Measurements from ENCODE around the gene ILF2.
"Not testable (repeated sequence)": the region's sequence is repeated elsewhere in the genome, so short reads cannot be mapped to it uniquely, and the experiment has no call there.

Gene ILF2

GRCh38 chr1:153649137-153649862, 21.5 kb downstream of the ILF2 start:
- no peak for DNase-seq (ENCODE audit: low read depth)

DNA sequence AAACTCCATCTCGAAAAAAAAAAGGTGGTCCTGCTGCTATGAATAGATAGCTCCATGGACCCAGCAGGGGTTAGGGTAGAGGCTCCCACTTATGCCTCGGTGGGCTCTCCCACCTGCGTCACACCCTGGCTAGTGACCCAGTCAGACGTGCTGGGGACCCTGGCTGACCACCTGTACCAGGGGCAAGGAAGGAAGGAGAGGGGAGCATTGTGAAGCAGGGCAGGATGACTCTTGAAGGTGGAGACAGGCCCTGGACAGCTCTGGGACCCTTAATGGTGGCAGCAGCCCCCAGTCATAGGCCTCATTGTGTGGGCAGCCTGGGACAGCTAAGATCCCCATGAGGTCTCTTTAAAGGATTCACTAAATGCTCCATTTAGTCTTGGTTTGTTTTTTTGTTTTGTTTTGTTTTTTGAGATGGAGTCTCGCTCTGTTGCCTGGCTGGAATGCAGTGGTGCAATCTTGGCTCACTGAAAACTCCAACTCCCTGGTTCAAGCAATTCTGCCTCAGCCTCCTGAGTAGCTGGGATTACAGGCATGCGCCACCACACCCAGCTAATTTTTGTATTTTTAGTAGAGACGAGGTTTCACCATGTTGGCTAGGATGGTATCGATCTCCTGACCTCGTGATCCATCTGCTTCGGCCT, 22.7 kb downstream of the ILF2 start:
- DNase-seq (ENCODE audit: low read depth), result no peak

DNA sequence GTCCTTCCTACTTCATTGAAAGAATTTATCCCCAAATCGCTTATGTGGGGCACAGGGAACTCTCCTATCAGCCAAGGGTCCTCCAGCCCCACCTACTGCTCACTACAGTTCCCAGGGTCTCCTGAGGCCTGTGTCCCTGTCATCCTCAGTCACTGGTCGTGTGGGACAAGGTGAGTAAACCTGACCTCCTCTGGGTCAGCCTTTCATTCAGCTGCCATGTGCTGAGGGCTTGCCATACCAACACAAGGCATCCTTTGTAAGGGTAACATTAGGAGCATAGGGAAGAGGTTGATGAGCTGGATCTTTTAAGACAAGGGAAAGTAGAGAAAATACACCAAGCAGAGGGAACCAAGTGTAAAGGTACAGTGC, 23.5 kb downstream of the ILF2 start:
- DNase-seq (ENCODE audit: low read depth), result no peak

DNA sequence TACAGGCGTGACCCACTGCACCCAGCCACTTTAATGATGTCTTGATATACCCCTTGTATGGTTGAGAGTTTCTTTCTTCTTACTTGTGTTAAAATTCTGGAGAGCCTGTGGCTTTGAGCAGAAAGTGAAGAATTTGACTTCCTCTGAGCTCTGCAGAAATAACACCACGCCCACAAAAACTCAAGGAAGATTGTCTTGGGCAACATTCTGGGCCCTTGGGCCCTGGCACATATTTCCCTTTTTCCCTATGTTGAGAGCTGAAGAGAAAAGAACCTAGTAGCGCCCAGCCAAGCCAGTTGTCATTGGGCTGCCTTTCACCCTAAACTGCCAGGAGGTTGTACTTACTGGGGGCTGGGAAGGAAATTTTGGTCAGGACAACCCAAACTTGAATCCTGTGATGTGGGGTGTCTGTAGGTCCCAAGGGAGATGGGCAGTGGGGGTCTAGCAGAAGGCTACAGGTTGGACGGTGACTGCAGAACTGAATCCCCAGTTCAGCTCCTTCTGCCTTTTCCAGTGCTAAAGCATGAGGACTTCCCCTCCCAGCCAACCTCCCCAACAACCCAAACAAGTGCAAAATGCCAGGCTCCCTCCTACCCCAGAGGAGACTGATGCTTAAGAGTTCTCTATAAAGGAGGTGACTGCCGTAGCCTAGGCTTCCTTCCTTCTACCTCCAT, 24.0 kb downstream of the ILF2 start:
- DNase-seq (ENCODE audit: low read depth), result no peak

- DNase-seq (ENCODE audit: low read depth), result no peak
These were observed 27.0 kb downstream of the ILF2 start for GRCh38 chr1:153643816-153644215.

DNA sequence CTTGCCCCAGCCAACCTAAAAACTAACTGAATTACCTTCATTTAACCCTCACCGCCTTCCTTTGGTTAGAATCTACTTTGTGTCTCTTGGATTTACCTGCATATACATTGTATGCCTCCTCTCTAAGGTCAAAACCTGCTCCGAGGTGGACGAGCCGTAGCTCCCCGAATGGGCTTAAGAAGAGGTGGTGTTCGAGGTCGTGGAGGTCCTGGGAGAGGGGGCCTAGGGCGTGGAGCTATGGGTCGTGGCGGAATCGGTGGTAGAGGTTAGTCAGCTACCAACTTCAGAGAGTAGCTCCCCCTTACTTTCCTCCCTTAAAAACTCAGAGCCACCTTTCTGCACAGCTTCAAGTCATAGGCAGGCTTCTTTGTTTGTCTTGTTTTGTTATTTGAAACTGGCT, 27.7 kb downstream of the ILF2 start:
- DNase-seq (ENCODE audit: low read depth), result no peak

DNA sequence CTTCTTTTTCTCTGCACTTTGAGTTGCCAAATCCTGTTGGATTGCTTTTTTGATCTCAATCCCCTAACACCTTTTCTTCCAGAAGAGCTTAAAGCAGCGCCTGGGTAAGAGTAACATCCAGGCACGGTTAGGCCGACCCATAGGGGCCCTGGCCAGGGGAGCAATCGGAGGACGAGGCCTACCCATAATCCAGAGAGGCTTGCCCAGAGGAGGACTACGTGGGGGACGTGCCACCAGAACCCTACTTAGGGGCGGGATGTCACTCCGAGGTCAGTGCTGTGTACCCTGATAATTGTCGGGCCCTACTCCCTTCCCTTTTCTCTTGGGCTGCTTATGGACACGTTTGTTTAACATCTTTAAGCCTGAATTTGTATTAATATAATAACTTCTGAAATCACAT, 28.6 kb downstream of the ILF2 start:
- DNase-seq (ENCODE audit: low read depth), result no peak

DNA sequence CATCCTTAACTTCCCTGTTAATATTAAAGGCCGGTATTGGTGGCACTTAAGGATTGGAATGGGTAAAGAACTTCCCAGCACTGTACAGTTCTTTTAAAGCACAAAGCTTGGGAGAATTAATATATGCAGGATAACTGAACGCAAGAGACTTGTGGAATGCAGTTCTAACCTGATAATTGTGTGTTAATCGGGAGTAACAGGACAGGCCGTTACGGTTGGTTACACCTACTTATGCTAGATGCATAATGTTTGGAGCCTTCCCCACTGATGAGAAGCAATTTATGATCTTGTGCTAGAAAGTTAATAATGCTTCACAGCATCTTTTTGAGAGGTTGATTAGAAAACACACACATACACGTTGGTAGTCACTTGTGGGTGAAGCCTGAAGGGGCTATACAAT, 29.9 kb downstream of the ILF2 start:
- DNase-seq (ENCODE audit: low read depth), result no peak

DNA sequence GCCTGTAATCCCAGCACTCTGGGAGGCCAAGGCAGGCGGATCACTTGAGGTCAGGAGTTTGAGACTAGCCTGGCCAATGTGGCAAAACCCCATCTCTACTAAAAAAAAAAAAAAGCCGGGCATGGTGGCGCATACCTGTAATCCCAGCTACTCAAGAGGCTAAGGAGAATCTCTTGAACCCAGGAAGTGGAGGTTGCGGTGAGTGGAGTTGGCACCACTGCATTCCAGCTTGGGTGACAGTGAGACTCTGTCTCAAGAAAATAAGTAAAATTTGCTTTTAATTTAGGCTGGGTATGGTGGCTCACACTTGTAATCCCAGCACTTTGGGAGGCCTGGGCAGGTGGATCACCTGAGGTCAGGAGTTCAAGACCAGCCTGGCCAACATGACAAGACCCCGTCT, 30.6 kb downstream of the ILF2 start:
- DNase-seq (ENCODE audit: low read depth), result not testable (repeated sequence)

DNA sequence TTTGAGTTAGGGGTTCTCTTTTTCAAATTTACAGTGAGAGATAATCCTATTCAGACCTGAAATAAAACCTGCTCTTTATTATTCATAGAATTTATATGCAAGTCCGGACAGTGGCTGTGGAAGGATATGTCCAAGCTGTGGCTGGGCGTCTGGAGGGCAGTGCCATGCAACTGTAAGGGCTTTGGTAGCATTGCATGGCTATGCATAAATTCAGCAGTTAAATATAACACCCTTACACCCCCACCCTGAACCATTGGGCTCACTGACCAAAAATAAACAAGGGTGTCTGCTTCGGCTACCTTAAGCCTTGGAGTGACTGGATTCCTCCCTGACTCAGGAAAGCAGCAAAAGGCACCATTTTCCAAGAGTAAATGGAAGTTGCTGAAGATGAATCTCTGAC, 31.5 kb downstream of the ILF2 start:
- DNase-seq (ENCODE audit: low read depth), result no peak

GRCh38 chr1:153638261-153638660, 32.5 kb downstream of the ILF2 start:
- no peak for DNase-seq (ENCODE audit: low read depth)

DNA sequence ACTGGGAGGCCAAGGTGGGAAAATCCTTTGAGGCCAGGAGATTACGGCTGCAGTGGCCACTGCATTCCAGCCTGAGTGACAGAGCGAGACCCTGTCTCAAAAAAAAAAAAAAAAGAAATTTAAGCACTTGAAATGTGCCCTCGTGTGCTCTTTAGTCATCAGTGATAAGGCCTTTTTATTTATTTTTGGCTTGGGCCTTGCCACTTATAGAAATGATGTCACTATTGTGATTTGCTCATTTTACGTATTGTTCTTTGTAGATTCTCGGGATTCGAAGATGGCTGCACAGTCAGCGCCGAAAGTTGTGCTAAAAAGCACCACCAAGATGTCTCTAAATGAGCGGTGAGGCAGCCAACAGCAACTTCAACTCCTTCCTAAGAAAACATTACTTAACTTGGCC, 34.5 kb downstream of the ILF2 start:
- no peak for DNase-seq (ENCODE audit: low read depth)

- DNase-seq (ENCODE audit: low read depth), result no peak
These were observed 34.9 kb downstream of the ILF2 start for GRCh38 chr1:153635872-153636271.

- peak; percentile 93 for DNase-seq (ENCODE audit: low read depth)
These were observed 36.8 kb downstream of the ILF2 start, which contains the start of gene CHTOP for GRCh38 chr1:153633754-153634665. Gene CHTOP (plus strand): TSS chr1:153634066. CDS start chr1:153636589, 2,523 bp downstream.

GRCh38 chr1:153633161-153633753, 37.5 kb downstream of the ILF2 start:
- DNase-seq (ENCODE audit: low read depth), result no peak

DNA sequence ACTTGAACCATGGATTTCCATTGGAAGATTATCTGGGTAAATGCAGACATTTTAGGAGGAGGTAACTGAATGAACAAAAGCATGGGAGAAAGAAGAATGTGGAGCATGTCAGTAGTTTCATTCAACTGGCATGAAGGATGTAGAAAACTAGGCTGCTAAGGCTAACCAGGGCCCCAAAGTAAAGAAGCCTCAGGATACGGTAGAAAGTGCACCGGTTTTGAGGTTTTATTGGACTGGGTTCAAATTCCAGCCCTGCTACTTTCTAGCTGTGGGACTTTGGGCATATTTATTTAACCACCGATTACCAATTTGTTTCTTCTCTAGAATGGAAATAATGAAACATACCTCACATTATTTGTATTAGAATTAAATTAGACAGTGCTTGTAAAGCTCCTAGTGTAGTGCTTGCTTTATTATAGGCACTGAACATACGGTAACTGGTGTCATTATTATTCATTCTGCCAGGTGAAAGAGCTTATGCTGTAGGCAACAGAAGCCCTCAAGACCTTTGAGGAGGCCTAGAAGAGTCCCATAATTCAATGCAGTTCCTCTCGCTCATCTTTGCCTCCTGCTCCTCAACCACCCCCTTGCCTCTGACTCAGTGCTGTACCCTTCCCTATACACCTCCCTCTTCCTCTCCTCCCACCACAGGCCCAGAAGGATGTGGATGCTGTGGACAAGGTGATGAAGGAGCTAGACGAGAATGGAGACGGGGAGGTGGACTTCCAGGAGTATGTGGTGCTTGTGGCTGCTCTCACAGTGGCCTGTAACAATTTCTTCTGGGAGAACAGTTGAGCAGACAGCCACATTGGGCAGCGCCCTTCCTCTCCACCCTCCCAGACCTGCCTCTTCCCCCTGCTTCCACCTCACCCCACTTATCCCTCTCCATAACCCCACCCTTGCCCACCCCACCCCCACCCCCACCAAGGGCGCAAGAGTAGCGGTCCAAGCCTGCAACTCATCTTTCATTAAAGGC, 39.5 kb downstream of the ILF2 start:
- DNase-seq (ENCODE audit: low read depth), result no peak

GRCh38 chr1:153630384-153630783, 40.4 kb downstream of the ILF2 start:
- no peak for DNase-seq (ENCODE audit: low read depth)

DNA sequence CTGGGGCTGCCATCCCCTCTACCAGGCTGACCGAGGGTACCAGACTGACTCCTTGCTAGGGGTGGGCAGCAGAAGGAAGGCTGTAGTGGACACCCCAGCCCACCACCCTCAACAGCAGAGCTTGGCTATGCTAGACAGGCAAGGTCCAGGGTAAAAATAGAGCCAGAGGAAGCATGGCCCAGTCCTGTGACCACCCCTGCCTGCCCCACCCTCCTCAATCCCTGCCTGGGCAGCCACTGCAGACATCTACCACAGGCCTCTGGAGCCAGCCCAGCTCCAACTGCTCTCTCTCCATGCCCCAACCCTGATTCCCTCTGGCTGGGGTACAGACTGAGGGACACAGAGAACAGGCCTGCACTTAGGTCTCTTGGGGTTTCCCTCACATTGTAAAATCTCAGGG, 40.8 kb downstream of the ILF2 start:
- DNase-seq (ENCODE audit: low read depth), result no peak

GRCh38 chr1:153629343-153629665, 41.5 kb downstream of the ILF2 start:
- DNase-seq (ENCODE audit: low read depth), result no peak

DNA sequence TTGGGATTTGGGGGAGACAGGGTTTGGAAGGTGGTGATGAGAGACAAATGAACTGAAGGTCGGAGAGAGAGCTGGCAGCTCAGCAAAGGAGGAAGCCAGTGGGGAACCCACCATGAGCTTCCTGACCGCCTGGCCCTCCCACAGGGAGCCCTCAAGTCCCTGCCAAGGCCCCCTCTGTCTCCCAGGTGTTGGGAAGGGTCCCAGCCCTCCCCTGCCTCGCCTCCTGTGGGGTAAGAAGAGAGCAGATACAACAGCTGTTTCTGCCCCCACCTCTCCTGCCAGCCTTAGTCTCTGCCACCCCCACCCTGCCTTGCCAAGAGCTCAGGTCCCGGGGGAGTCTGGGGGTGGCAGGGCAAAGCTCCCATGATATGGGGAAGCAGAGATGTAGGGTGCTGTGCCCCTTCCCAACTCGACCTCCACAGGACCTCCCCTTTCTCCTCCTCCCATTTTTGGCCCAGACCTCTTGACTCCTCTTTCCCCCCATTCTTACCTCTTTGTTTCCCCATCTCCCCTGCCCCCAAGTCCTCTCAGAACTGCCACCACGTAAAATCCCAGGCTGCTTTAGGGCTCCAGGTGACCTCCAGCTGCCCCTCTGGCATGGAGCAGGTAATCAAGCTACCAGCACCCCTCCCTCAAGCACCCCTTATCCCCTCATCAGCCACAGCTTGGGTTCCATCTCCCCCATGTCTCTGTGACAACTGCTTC, 42.0 kb downstream of the ILF2 start:
- no peak for DNase-seq (ENCODE audit: low read depth)
